Gastroesophageal sphincter (tissue), 4 donors: Measurements from ENCODE around the gene BACH2. TPM values are rescaled to one million over a fixed set of nuclear protein-coding genes. Genes with fewer than 3 reads are reported as not detected.

ENCODE experiments used
- ATAC-seq: fragments of 150-250 bp; one replicate; pipeline ENCODE4 v1.9.1; 2016; ENCODE audit warnings: mild to moderate bottlenecking, moderate library complexity
- H3K27ac ChIP-seq, 4 donors: fragments of 200-600 bp; sonication (generic) in 3 of 4; 1 replicate in 3 of 4; 2 replicates in 1 of 4; pipeline ENCODE4 v1.5.1; 2016 to 2019
- H3K27me3 ChIP-seq: fragments of 200-600 bp; sonication (generic); one replicate; pipeline ENCODE4 v1.5.1; 2019
- H3K36me3 ChIP-seq, 2 donors: fragments of 200-600 bp; sonication (generic); one replicate each; pipeline ENCODE4 v1.5.1; 2019; ENCODE audit warnings: control low read depth in 1 of 2
- H3K4me1 ChIP-seq, 3 donors: fragments of 200-600 bp; sonication (generic); 1 replicate in 2 of 3; 2 replicates in 1 of 3; pipeline ENCODE4 v1.5.1; 2016 to 2019; ENCODE audit warnings: control low read depth in 2 of 3
- H3K4me3 ChIP-seq, 2 donors: fragments of 200-600 bp; sonication (generic); one replicate each; pipeline ENCODE4 v1.5.1; 2019; ENCODE audit warnings: mild to moderate bottlenecking in 1 of 2, moderate library complexity in 1 of 2
- H3K9me3 ChIP-seq, 3 donors: fragments of 200-600 bp; sonication (generic); one replicate each; pipeline ENCODE4 v1.5.1; 2017 to 2019; ENCODE audit warnings: control low read depth in 2 of 3
- CTCF ChIP-seq, 4 experiments: fragments of 200-600 bp in 2 of 4; fragments of 450-650 bp in 2 of 4; sonication (generic) in 1 of 4; IDR thresholded peaks; one replicate each; pipeline ENCODE4 v1.5.1; 2017 to 2019; ENCODE audit warnings: antibody characterized with exemption in 4 of 4, mild to moderate bottlenecking in 2 of 4, moderate library complexity in 2 of 4
- EP300 ChIP-seq: sonication (generic); formaldehyde crosslinking; IDR thresholded peaks from one replicate; pipeline ENCODE4 v1.6.1; 2017; ENCODE audit warnings: antibody characterized with exemption, mild to moderate bottlenecking
- POLR2A ChIP-seq, 2 donors: fragments of 450-650 bp; IDR thresholded peaks; one replicate each; pipeline ENCODE4 v1.6.1; 2017; ENCODE audit warnings: antibody characterized with exemption in 2 of 2, mild to moderate bottlenecking in 2 of 2, moderate library complexity in 1 of 2
- POLR2AphosphoS5 ChIP-seq: sonication (generic); formaldehyde crosslinking; IDR thresholded peaks from one replicate; pipeline ENCODE4 v1.6.1; 2017; ENCODE audit warnings: antibody characterized with exemption
- WGBS, 2 donors: methylation state at CpG; one replicate each; pipeline ENCODE4 v1.1.5; 2018; ENCODE audit warnings: low coverage in 1 of 2; 5-methylcytosine and 5-hydroxymethylcytosine counted together
- total RNA-seq, 4 donors: library from RNA; depleted of rRNA; stranded (reverse); fragments of >200 nt; gene quantifications; one replicate each; pipeline ENCODE4 v1.1.0, GENCODE V29; 2016

The BACH2 gene
- total RNA-seq, 4 donors from 2014 or later = 3.5 to 10.4 (median 3.9) TPM

- no peaks in the 10 kb centered on the region for H3K27me3 ChIP-seq
- H3K36me3 ChIP-seq = no peaks in the 10 kb centered on the region
- 73 to 83% methylated on average over 1 of the region's 1 CpG for WGBS, 2 donors
- no peak overlapping the region for H3K27ac ChIP-seq
- no peak overlapping the region for H3K4me3 ChIP-seq
- ATAC-seq = no peak
- H3K4me1 ChIP-seq = no peaks in the 10 kb centered on the region
- H3K9me3 ChIP-seq = no peaks in the 10 kb centered on the region
- TF ChIP-seq CTCF (IDR thresholded peaks at IDR 0.05) = no peak
- no peak for TF ChIP-seq POLR2AphosphoS5
- TF ChIP-seq POLR2A (IDR thresholded peaks at IDR 0.05) = no peak
- TF ChIP-seq EP300 = no peak
Measured at GRCh38 chr6:90026216-90026615, 270.4 kb downstream of the BACH2 start.

GRCh38 chr6:90025523-90026061, 271.1 kb downstream of the BACH2 start:
- no peak overlapping the region for H3K4me3 ChIP-seq
- no peaks in the 10 kb centered on the region for H3K9me3 ChIP-seq
- WGBS, 2 donors = 28 to 52% methylated on average over 3 to 5 of the region's 5 CpGs
- ATAC-seq = peak; percentile 61
- no peaks in the 10 kb centered on the region for H3K27me3 ChIP-seq
- no peak overlapping the region for H3K27ac ChIP-seq
- no peak for TF ChIP-seq POLR2A (IDR thresholded peaks at IDR 0.05)
- TF ChIP-seq EP300 = no peak
- TF ChIP-seq CTCF (IDR thresholded peaks at IDR 0.05) = no peak
- peak; percentile 39 for TF ChIP-seq POLR2AphosphoS5
- no peaks in the 10 kb centered on the region for H3K4me1 ChIP-seq
- H3K36me3 ChIP-seq = no peaks in the 10 kb centered on the region

- no peaks in the 10 kb centered on the region for H3K36me3 ChIP-seq
- no peaks in the 10 kb centered on the region for H3K27me3 ChIP-seq
- WGBS, 2 donors = 92 to 96% methylated on average over 2 to 6 of the region's 6 CpGs
- no peak overlapping the region for H3K27ac ChIP-seq
- no peak for ATAC-seq
- TF ChIP-seq EP300 (no peak), POLR2AphosphoS5 (no peak), CTCF (IDR thresholded peaks at IDR 0.05) (no peak), POLR2A (IDR thresholded peaks at IDR 0.05) (no peak)
- no peaks in the 10 kb centered on the region for H3K4me1 ChIP-seq
- no peak overlapping the region for H3K4me3 ChIP-seq
- no peaks in the 10 kb centered on the region for H3K9me3 ChIP-seq
Measured at GRCh38 chr6:90024633-90025032, 272.0 kb downstream of the BACH2 start.

GRCh38 chr6:90021711-90022110, 274.9 kb downstream of the BACH2 start:
- Histone ChIP-seq H3K9me3 (no peaks in the 10 kb centered on the region), H3K4me3 (no peak overlapping the region), H3K27me3 (no peaks in the 10 kb centered on the region), H3K4me1 (no peaks in the 10 kb centered on the region), H3K36me3 (no peaks in the 10 kb centered on the region), H3K27ac (no peak overlapping the region)
- TF ChIP-seq CTCF (IDR thresholded peaks at IDR 0.05) (no peak), POLR2A (IDR thresholded peaks at IDR 0.05) (no peak), EP300 (no peak), POLR2AphosphoS5 (no peak)
- 56% methylated on average over 2 of the region's 2 CpGs for WGBS, 2 donors
- ATAC-seq = no peak

- no peak overlapping the region for H3K27ac ChIP-seq
- TF ChIP-seq CTCF (IDR thresholded peaks at IDR 0.05) = no peak
- no peak for TF ChIP-seq POLR2A (IDR thresholded peaks at IDR 0.05)
- TF ChIP-seq EP300 = no peak
- no peak for TF ChIP-seq POLR2AphosphoS5
- 75 to 92% methylated on average over 2 of the region's 2 CpGs for WGBS, 2 donors
Measured at GRCh38 chr6:90020746-90021145, 275.9 kb downstream of the BACH2 start.

More at GRCh38 chr6:90020746-90021145, 275.9 kb downstream of the BACH2 start:
- no peak overlapping the region for H3K4me3 ChIP-seq
- ATAC-seq = no peak
- no peaks in the 10 kb centered on the region for H3K9me3 ChIP-seq
- H3K27me3 ChIP-seq = no peaks in the 10 kb centered on the region
- no peaks in the 10 kb centered on the region for H3K4me1 ChIP-seq
- H3K36me3 ChIP-seq = no peaks in the 10 kb centered on the region
